Trophoblast cell (in vitro differentiated cells and primary cell): Measurements from ENCODE around the gene BMP10.
A peak's percentile ranks its signal among the peaks of the same experiment; 100 is the strongest.

Experiments
- DNase-seq, 2 donors: peaks; one replicate each; pipeline ENCODE4 v3.0.0-alpha.2; 2016
- H2AFZ ChIP-seq: 2 replicates; pipeline ENCODE4 v1.6.1; 2013; ENCODE audit warnings: low read length, moderate library complexity, mild to moderate bottlenecking; ENCODE audit not compliant: insufficient read depth, poor library complexity
- H2AK5ac ChIP-seq: 2 replicates; pipeline ENCODE4 v1.6.1; 2013; ENCODE audit warnings: mild to moderate bottlenecking, low read length
- H2BK120ac ChIP-seq: 2 replicates; pipeline ENCODE4 v1.6.1; 2013; ENCODE audit warnings: low read length, mild to moderate bottlenecking, moderate library complexity; ENCODE audit not compliant: insufficient read depth, poor library complexity
- H2BK12ac ChIP-seq: 2 replicates; pipeline ENCODE4 v1.6.1; 2013; ENCODE audit warnings: mild to moderate bottlenecking, low read length, moderate library complexity
- H2BK5ac ChIP-seq: 2 replicates; pipeline ENCODE4 v1.6.1; 2013; ENCODE audit warnings: low read length, low read depth, moderate library complexity, mild to moderate bottlenecking; ENCODE audit not compliant: poor library complexity
- H3K14ac ChIP-seq: 2 replicates; pipeline ENCODE4 v1.6.1; 2013; ENCODE audit warnings: mild to moderate bottlenecking, low read length
- H3K18ac ChIP-seq: 2 replicates; pipeline ENCODE4 v1.6.1; 2013; ENCODE audit warnings: mild to moderate bottlenecking, low read length
- H3K23ac ChIP-seq: 2 replicates; pipeline ENCODE4 v1.6.1; 2013; ENCODE audit warnings: low read length
- H3K27ac ChIP-seq: 2 replicates; pipeline ENCODE4 v1.5.1; 2013; ENCODE audit warnings: low read depth, mild to moderate bottlenecking, inconsistent platforms, low read length, moderate library complexity
- H3K27me3 ChIP-seq: 2 replicates; pipeline ENCODE4 v1.6.1; 2013; ENCODE audit warnings: inconsistent platforms, mild to moderate bottlenecking, low read length, moderate library complexity; ENCODE audit not compliant: insufficient read depth
- H3K36me3 ChIP-seq, 2 experiments: 1 replicate in 1 of 2; 2 replicates in 1 of 2; pipeline ENCODE4 v1.6.1; 2013; ENCODE audit warnings: low read length in 2 of 2, mild to moderate bottlenecking in 2 of 2, moderate library complexity in 1 of 2; ENCODE audit not compliant: insufficient read depth in 2 of 2, control insufficient read depth in 1 of 2
- H3K4ac ChIP-seq: 2 replicates; pipeline ENCODE4 v1.6.1; 2013; ENCODE audit warnings: low read depth, mild to moderate bottlenecking, low read length, moderate library complexity
- H3K4me1 ChIP-seq, 2 experiments: 1 replicate in 1 of 2; 2 replicates in 1 of 2; pipeline ENCODE4 v1.6.1; 2013; ENCODE audit warnings: low read length in 2 of 2, mild to moderate bottlenecking in 2 of 2, moderate library complexity in 1 of 2; ENCODE audit not compliant: insufficient read depth in 2 of 2, control insufficient read depth in 1 of 2
- H3K4me2 ChIP-seq: 2 replicates; pipeline ENCODE4 v1.6.1; 2013; ENCODE audit warnings: inconsistent platforms, mild to moderate bottlenecking, low read length, moderate library complexity
- H3K4me3 ChIP-seq: 2 replicates; pipeline ENCODE4 v1.5.1; 2013; ENCODE audit warnings: mild to moderate bottlenecking, low read depth, low read length, inconsistent platforms
- H3K79me1 ChIP-seq: one replicate; pipeline ENCODE4 v1.6.1; 2013; ENCODE audit warnings: low read length
- H3K79me2 ChIP-seq: 2 replicates; pipeline ENCODE4 v1.6.1; 2013; ENCODE audit warnings: low read length, mild to moderate bottlenecking; ENCODE audit not compliant: control insufficient read depth, insufficient read depth, poor library complexity
- H3K9ac ChIP-seq: 2 replicates; pipeline ENCODE4 v1.6.1; 2013; ENCODE audit warnings: mild to moderate bottlenecking, low read length
- H3K9me3 ChIP-seq: 2 replicates; pipeline ENCODE4 v1.6.1; 2013; ENCODE audit warnings: low read depth, mild to moderate bottlenecking, control low read depth, inconsistent platforms, low read length; ENCODE audit not compliant: insufficient read depth
- H4K12ac ChIP-seq: 2 replicates; pipeline ENCODE4 v1.6.1; 2013; ENCODE audit warnings: low read depth, mild to moderate bottlenecking, low read length, moderate library complexity
- H4K8ac ChIP-seq: 2 replicates; pipeline ENCODE4 v1.6.1; 2013; ENCODE audit warnings: low read depth, mild to moderate bottlenecking, low read length, moderate library complexity
- H4K91ac ChIP-seq: one replicate; pipeline ENCODE4 v1.6.1; 2013; ENCODE audit warnings: low read depth, mild to moderate bottlenecking, low read length, moderate library complexity
- WGBS: extraction: QIAGEN DNeasy Blood & Tissue Kit; methylation state at CpG from one replicate; pipeline ENCODE4 v1.1.7; 2013; ENCODE audit warnings: missing lambda C conversion rate; ENCODE audit not compliant: insufficient read length, insufficient coverage; ENCODE audit errors: extremely low coverage; 5-methylcytosine and 5-hydroxymethylcytosine counted together

BMP10 gene

GRCh38 chr2:68834737-68835376 is 36.3 kb downstream of the BMP10 start:
- H3K79me2 ChIP-seq, result no peaks in the 10 kb centered on the region
- H3K4ac ChIP-seq, result no peak overlapping the region
- no peak overlapping the region for H2BK12ac ChIP-seq
- H3K18ac ChIP-seq, result no peak overlapping the region
- H4K91ac ChIP-seq, result no peak overlapping the region
- peak in 1 of 2 donors; percentile 13 for DNase-seq
- no peak overlapping the region for H4K12ac ChIP-seq
- no peak overlapping the region for H2BK5ac ChIP-seq
- H2AFZ ChIP-seq, result no peak overlapping the region
- no CpG with 5 or more reads among the region's 6 CpGs for WGBS
- no peak overlapping the region for H3K9ac ChIP-seq
- H3K9me3 ChIP-seq, result peaks cover 6% of the 10 kb centered on the region
- H2AK5ac ChIP-seq, result no peak overlapping the region
- no peak overlapping the region for H3K14ac ChIP-seq
- H3K36me3 ChIP-seq, result no peaks in the 10 kb centered on the region
- no peaks in the 10 kb centered on the region for H3K4me1 ChIP-seq
- no peak overlapping the region for H3K27ac ChIP-seq
- H3K23ac ChIP-seq, result no peak overlapping the region
- no peak overlapping the region for H3K4me3 ChIP-seq
- no peak overlapping the region for H4K8ac ChIP-seq
- no peaks in the 10 kb centered on the region for H3K27me3 ChIP-seq
- no peak overlapping the region for H3K4me2 ChIP-seq
- H3K79me1 ChIP-seq, result no peaks in the 10 kb centered on the region
- H2BK120ac ChIP-seq, result no peak overlapping the region

GRCh38 chr2:68833162-68833561 is 38.0 kb downstream of the BMP10 start:
- no peak overlapping the region for H2BK12ac ChIP-seq
- no peak overlapping the region for H3K4ac ChIP-seq
- no peak overlapping the region for H3K14ac ChIP-seq
- no peak overlapping the region for H3K23ac ChIP-seq
- H3K27ac ChIP-seq, result no peak overlapping the region
- peaks cover 0 to 4% of the 10 kb centered on the region in 2 experiments for H3K4me1 ChIP-seq
- H3K36me3 ChIP-seq, result no peaks in the 10 kb centered on the region
- WGBS, result no CpG with 5 or more reads among the region's 2 CpGs
- no peak overlapping the region for H2BK5ac ChIP-seq
- H3K79me1 ChIP-seq, result no peaks in the 10 kb centered on the region
- no peak overlapping the region for H2AK5ac ChIP-seq
- H3K9me3 ChIP-seq, result peaks cover 2% of the 10 kb centered on the region
- DNase-seq, result no peak
- no peak overlapping the region for H4K91ac ChIP-seq
- no peak overlapping the region for H3K4me2 ChIP-seq
- H2AFZ ChIP-seq, result no peak overlapping the region
- H3K4me3 ChIP-seq, result no peak overlapping the region
- H3K18ac ChIP-seq, result no peak overlapping the region
- H4K12ac ChIP-seq, result no peak overlapping the region
- no peak overlapping the region for H2BK120ac ChIP-seq
- no peak overlapping the region for H3K9ac ChIP-seq
- H3K79me2 ChIP-seq, result no peaks in the 10 kb centered on the region
- no peak overlapping the region for H4K8ac ChIP-seq
- no peaks in the 10 kb centered on the region for H3K27me3 ChIP-seq

- Histone ChIP-seq H4K91ac (no peak overlapping the region), H3K79me1 (no peaks in the 10 kb centered on the region), H3K27ac (no peak overlapping the region), H3K27me3 (no peaks in the 10 kb centered on the region), H3K4me2 (no peak overlapping the region), H2AFZ (no peak overlapping the region), H2AK5ac (no peak overlapping the region), H3K36me3 (no peaks in the 10 kb centered on the region), H3K14ac (no peak overlapping the region), H3K79me2 (no peaks in the 10 kb centered on the region), H4K8ac (no peak overlapping the region), H3K4ac (no peak overlapping the region), H3K9me3 (peaks cover 2% of the 10 kb centered on the region), H2BK12ac (no peak overlapping the region), H3K9ac (no peak overlapping the region), H4K12ac (no peak overlapping the region), H2BK120ac (no peak overlapping the region), H3K4me3 (no peak overlapping the region), H3K23ac (no peak overlapping the region), H3K18ac (no peak overlapping the region), H3K4me1 (peaks cover 0 to 4% of the 10 kb centered on the region in 2 experiments), H2BK5ac (no peak overlapping the region)
- no CpG with 5 or more reads among the region's 8 CpGs for WGBS
- DNase-seq, result peak; percentile 47 to 53
Measured at GRCh38 chr2:68832233-68832869, 38.8 kb downstream of the BMP10 start.

- no peak overlapping the region for H3K14ac ChIP-seq
- no peak overlapping the region for H4K12ac ChIP-seq
- no peak overlapping the region for H3K4me2 ChIP-seq
- H3K4me3 ChIP-seq, result no peak overlapping the region
- no peaks in the 10 kb centered on the region for H3K79me2 ChIP-seq
- no peaks in the 10 kb centered on the region for H3K79me1 ChIP-seq
- no peaks in the 10 kb centered on the region for H3K27me3 ChIP-seq
- no peak overlapping the region for H4K91ac ChIP-seq
- no peaks in the 10 kb centered on the region for H3K9me3 ChIP-seq
- no peak overlapping the region for H3K23ac ChIP-seq
- H3K27ac ChIP-seq, result no peak overlapping the region
- no peak overlapping the region for H2BK5ac ChIP-seq
- H2BK12ac ChIP-seq, result no peak overlapping the region
- no peak overlapping the region for H3K4ac ChIP-seq
- no peak overlapping the region for H2AK5ac ChIP-seq
- H2AFZ ChIP-seq, result no peak overlapping the region
- H3K4me1 ChIP-seq, result peaks cover 0 to 4% of the 10 kb centered on the region in 2 experiments
- no peak overlapping the region for H3K9ac ChIP-seq
- H3K36me3 ChIP-seq, result no peaks in the 10 kb centered on the region
- no CpG with 5 or more reads among the region's 3 CpGs for WGBS
- DNase-seq, result no peak
- no peak overlapping the region for H4K8ac ChIP-seq
- H3K18ac ChIP-seq, result no peak overlapping the region
- no peak overlapping the region for H2BK120ac ChIP-seq
Measured at GRCh38 chr2:68831686-68832232, 39.4 kb downstream of the BMP10 start.
